ENCODE data around the gene SLC4A1.
A peak's percentile ranks its signal among the peaks of the same experiment; 100 is the strongest.

Gene SLC4A1

GRCh38 chr17:44267818-44268490, at the start of gene SLC4A1:
TSS of gene SLC4A1 (minus strand) at chr17:44268135. CDS start at chr17:44262866, 5,269 bp downstream.
- DNase-seq: no peak

- no peak for DNase-seq
Observed at GRCh38 chr17:44317545-44317944, 49.6 kb upstream of the SLC4A1 start.

GRCh38 chr17:44315760-44316731, 48.1 kb upstream of the SLC4A1 start:
- DNase-seq: no peak

- no peak for DNase-seq
Observed at GRCh38 chr17:44314869-44315661, 47.1 kb upstream of the SLC4A1 start.

GRCh38 chr17:44314524-44314868, 46.6 kb upstream of the SLC4A1 start:
- DNase-seq: no peak

- DNase-seq: no peak
Observed at GRCh38 chr17:44314031-44314430, 46.1 kb upstream of the SLC4A1 start.

- DNase-seq: no peak
Observed at GRCh38 chr17:44312396-44313104, 44.6 kb upstream of the SLC4A1 start.

- DNase-seq: no peak
Observed at GRCh38 chr17:44311562-44312181, 43.7 kb upstream of the SLC4A1 start.

- no peak for DNase-seq
Observed at GRCh38 chr17:44310609-44311376, 42.9 kb upstream of the SLC4A1 start.

GRCh38 chr17:44310188-44310587, 42.3 kb upstream of the SLC4A1 start:
- DNase-seq: no peak

- no peak for DNase-seq
Observed at GRCh38 chr17:44309472-44309871, 41.5 kb upstream of the SLC4A1 start.

GRCh38 chr17:44308865-44309264, 40.9 kb upstream of the SLC4A1 start:
- DNase-seq: no peak

- DNase-seq: peak; percentile 77
Observed at GRCh38 chr17:44308320-44308818, 40.4 kb upstream of the SLC4A1 start, which contains the start of gene RUNDC3A. TSS of gene RUNDC3A (plus strand) at chr17:44308601. CDS start at chr17:44308833, 232 bp downstream.

GRCh38 chr17:44307387-44308186, 39.7 kb upstream of the SLC4A1 start:
- DNase-seq: no peak

- DNase-seq: no peak
Observed at GRCh38 chr17:44304651-44305050, 36.7 kb upstream of the SLC4A1 start.

GRCh38 chr17:44297975-44298374, 30.0 kb upstream of the SLC4A1 start:
- DNase-seq: no peak

- no peak for DNase-seq
Observed at GRCh38 chr17:44293509-44294226, 25.7 kb upstream of the SLC4A1 start.

GRCh38 chr17:44287651-44288050, 19.7 kb upstream of the SLC4A1 start:
- no peak for DNase-seq

GRCh38 chr17:44284024-44284400, 16.1 kb upstream of the SLC4A1 start:
- no peak for DNase-seq
